GM19025 (cell line): ENCODE data around the gene PRDM2.
A peak's percentile ranks its signal among the peaks of the same experiment; 100 is the strongest.

Experiments
- ATAC-seq: cut with Tn5 transposase; IDR thresholded peaks from one replicate; pipeline ENCODE4 v1.9.1; 2021; ENCODE audit warnings: mild to moderate bottlenecking, low read depth, moderate library complexity; ENCODE audit not compliant: unreplicated experiment

PRDM2 gene

DNA sequence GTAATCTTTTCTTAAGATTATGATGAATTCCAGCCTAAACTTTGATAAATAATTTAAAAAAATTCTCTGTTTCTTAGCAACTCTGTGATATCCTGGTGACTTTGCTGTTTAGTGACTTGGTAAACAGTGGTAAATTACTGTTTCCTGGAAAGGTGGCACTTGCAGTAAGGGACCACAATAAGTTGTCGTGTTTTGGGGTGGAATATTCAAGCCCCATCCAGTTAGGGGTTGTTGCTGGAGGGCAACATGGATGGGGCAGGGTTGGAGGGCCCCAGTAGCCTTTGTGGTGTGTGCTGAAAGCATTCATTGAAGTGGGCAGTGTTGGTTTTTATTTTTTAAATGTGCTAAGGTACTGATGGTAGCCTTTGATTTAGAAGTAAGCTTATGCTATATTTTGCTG lies 30.3 kb downstream of the PRDM2 start:
- no peak for ATAC-seq

DNA sequence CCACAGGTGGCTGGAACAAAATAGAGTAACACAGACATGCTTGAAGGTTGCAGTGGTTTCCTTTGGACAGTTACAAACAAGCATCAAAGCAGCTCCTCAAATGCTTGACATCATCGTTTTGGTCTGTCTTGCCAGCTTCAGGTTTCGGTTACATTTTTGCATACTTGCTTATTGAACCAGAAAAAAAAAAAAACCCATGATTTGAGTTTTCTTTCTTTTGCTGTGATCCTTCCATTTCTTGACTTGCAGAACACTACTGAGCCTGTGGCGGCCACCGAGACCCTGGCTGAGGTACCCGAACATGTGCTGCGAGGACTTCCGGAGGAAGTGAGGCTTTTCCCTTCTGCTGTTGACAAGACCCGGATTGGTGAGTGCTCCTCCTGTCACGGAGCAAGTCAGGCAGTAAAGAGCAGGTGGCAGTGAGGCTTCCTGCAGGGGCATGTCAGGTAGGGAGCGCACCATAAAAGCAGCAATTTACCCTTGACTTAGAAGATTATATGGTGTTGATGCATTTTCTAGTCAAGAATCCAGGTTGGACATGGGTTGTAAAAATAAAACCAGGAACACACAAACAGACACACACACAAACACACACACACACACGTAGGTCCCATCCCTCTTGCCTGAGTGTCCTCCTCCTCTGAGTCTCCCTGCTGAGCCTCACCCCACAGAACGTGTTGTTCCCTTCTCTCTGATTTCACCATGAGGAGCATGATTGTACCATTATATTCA lies 30.9 kb downstream of the PRDM2 start:
- ATAC-seq = peak; percentile 94

DNA sequence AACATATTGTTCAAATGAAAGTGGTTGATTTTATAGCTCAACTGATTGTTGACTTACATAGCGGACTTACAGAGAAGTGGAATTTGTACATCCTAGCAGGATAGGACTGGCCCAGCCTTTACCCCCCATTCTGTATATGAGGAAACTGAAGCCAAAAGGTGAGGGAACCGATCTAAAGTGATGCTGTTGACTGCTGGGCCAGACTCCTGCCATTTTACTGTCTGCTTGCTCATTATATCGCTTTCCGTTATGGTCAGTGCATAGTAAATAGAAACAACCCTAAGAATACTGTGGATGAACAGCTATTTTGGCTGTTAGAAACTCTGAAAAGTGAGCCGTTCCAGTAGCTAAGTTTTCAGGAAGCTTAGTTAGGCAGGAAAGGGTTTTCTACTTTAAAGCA lies 31.9 kb downstream of the PRDM2 start:
- no peak for ATAC-seq

DNA sequence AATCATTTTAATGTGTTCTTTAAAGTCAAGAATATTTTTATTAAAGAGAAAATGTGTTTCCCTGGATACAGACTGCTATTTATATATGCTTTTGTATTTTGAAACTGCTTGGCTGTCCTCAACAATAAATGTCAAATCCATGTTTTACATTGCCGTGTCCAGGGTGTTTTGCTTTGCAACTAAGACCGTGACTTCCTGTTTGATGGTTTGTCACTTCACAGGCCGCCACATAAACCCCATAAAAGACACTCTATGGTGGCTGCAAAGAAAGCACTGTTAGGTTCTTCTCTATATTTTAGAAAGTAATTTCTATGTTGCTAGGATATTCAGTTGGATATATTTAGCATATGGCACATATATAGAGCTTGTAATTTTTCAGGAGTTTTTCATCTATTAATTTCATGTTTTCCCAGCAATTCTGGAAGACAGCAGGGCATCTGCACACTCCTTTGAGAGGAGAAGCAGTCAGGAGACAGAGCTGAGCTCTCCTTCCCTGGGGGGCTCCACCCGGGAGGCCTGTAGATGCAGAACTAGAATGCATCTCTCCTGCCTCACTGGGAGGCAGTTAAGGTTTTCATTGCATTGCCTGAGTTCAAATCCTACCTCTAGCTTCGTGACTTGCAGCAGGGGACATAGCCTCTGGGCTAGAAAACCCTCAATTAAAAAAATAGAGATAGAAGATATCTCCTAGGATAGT lies 33.1 kb downstream of the PRDM2 start:
- no peak for ATAC-seq

DNA sequence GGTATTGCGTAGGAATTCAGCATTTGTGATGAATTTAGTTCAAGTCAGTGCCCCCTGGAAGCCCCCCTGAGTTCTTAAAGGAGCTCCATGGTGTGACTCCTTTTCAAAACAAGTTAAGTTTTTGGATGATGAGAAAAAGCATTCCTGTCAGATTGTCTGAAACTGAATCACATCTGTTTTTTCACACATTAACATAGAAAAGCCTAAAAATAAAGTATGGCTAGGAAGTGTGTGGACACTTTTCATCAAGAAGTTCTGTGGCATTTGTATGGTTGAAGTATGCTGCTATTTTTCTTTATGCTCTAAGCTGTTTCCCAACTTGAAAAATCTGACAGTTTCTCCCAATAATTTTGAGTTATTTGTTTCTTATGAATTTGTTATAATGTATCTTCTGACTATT lies 33.7 kb downstream of the PRDM2 start:
- ATAC-seq = no peak

DNA sequence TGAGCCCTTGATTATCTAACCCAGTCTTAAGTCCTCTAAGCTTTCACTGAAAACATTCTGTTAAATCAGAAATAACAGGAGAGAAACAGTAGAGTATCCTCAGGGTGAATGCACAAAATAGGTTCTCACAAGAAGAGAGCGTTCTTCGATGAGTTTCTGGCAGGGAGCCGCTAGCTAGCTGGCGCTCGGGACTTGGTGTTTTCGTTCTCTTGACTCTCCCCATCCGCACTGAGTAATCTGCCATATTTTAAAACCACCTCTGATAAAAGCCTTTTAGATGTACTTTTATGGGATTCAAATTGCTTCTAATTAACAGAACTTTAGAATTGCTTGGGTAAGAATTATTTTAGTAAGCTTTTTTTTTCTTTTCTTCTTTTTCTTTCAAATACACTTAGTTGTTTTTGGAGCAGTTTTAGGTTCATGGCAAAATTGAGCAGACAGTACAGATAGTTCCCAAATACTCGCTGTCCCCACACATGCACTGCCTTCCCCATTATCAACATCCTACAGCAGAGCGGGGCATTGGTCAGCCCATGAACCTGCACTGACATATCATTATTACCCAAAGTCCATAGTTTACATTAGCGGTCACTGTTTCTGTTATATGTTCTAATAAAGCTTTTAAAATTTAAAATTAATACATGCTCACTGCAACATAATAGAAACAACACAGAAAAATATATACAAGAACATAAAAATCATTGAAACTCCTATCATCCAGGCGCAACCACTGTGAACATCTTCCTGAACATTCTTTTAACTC lies 35.4 kb downstream of the PRDM2 start:
- ATAC-seq = no peak

DNA sequence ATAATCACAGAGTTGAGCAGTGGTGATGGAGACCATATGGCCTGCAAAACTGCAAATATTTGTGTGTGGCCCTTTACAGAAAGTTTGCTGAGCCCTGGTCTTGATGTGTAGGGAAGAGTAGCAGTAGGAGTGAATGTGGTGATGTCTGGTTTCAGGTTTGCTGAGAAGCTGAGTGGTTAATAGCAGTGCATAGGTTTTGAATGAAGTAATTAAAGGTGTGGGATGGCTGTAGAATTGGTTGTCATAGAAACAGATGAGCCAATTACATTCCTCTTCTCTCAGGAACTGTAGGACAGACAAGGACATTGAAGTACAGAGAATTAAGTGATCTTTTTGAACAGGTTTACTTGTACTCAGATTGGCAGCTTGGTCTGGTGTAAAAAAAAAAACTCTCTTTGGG lies 37.4 kb downstream of the PRDM2 start:
- ATAC-seq = no peak

DNA sequence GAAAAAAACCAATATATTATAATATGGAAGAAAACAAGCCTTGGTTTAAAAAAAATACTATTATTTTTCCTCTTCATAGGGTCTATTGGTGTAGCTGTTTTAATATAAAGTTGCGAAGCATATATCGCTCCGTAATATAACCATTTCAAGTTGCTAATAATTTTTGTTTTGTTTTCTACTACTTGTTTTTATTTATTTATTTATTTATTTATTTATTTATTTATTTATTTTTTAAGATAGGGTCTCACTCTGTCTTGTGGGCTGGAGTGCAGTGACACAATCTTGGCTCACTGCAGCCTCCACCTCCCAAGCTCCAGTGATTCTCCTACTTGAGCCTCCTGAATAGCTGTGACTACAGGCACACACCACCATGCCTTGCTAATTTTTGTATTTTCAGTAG lies 46.4 kb downstream of the PRDM2 start:
- no peak for ATAC-seq

DNA sequence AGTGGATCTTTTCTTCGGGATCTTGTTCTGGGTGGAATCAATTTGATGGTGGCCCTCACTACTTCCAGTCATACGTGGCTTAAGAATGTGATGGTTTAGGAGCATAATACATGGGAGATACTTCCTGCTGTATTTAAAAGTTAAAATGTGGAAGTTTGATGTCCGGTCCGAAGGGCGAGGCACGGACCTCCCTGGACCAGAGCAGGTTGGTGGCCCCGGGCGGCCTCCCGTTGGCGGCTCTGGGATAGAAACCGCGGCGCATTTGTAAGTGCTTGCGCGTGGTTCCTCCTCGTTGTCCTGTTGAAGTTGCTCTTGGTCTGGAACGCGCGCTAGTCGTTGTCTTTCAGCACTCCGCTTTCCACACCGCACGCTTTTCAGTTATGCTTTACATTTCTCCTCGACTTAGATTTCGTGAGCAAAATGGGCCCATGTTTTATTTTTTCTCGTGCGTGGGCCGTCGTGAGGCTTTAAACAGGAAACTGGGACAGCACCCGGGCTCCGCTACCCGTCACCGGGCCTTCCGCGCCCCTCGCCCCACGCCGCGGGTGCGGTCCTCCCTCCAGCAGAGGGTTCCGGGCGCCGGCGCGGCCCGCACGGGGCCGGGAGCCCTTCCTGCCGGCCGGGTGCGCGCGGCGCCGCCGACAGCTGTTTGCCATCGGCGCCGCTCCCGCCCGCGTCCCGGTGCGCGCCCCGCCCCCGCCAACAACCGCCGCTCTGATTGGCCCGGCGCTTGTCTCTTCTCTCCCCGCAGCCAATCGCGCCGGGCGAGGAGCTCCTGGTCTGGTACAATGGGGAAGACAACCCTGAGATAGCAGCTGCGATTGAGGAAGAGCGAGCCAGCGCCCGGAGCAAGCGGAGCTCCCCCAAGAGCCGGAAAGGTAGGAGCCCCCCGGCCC lies 48.9 kb downstream of the PRDM2 start:
- peak; percentile 75 for ATAC-seq

DNA sequence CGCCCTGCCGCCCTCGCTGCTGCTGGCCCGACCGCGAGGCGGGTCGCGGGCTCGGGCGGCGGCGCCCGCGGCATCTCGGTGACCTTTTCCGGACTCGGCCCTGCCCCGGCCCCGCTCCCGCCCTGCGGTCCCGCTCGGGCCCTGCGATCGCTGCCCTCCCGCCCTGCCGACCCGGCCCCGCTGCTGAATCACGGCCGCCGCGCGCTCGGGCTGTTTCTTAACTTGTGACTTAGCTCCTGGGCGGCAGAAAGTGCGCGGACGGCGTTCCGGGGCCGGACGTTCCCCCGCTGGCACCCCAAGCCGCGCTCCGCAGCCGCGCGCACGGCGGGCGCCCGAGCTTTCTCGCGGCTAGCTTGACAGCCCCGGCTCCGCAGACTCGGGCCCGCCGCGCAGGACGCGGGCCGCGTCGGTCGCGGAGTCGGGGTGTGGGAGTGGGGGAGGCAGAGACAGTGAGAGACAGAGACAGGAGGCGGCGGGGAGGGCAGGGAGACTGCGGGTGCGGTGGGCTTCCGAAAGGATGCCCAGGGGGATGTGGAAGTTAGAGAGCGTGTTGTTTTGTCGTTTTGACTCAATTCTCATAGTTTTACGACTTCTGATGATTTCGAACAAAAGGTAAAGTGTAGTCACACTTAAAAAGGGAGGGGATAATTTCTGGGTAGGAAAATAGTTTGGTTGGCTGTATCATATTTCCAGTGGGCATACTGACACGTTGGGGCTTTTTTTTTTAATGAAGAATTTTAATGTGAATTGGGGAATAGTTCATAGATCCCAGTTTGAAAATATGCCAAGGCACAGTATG lies 49.8 kb downstream of the PRDM2 start:
- peak; percentile 18 for ATAC-seq

DNA sequence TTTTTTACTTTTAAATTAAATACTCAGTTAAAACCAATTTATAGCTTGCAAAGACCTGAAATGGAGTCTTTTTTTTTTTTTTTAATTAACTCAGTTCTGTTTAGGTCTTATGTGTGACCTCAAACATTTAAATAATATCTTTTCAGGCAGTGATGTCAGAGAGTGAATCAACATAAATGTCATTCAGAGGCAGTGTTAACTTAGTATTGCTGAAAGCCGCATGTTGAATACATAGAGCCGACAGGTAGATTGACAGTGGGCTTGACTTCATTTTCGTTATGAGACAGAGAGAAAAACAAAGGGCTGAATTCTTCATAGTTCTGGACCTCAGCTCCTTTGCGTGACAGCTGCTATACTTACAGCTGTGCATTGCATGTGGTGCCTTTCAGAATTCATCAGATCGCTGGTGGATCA lies 51.5 kb downstream of the PRDM2 start:
- peak; percentile 30 for ATAC-seq

DNA sequence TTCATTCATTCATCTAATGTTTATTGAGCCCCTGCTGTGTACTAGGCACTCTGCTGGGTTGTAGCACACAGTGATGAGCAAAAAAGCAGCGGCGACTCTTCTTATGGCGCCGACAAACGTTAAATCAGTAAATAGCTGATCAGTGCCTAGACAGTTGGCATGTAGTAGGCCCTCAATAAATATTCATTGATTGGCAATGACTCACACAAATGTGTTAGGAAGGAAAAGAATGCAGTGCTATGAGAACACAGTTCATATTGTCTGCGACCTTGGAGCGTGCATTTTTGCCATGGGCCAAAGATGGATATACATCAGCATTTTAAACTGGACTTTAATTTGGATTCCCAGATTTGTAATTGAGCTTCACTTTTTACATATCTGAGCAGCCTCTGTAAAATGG lies 52.0 kb downstream of the PRDM2 start:
- no peak for ATAC-seq

DNA sequence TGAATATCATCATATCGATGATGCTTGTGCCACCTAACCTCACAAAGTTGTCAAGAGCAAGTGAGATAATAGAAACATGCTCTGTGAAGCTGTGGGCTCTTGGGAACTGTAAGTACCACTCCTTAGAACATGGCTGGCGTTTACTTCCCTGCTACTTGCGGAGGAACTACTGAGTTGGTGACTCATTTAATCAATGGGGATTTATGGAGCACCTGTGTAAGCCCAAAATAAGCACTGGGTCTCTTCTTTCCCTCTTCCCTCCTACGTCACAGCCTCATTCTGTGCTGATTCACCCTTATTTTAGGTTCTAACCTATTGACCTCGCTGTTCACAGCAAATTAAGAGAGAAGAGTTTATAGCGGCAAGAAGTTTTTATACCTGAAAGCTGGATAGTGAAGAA lies 52.9 kb downstream of the PRDM2 start:
- no peak for ATAC-seq

DNA sequence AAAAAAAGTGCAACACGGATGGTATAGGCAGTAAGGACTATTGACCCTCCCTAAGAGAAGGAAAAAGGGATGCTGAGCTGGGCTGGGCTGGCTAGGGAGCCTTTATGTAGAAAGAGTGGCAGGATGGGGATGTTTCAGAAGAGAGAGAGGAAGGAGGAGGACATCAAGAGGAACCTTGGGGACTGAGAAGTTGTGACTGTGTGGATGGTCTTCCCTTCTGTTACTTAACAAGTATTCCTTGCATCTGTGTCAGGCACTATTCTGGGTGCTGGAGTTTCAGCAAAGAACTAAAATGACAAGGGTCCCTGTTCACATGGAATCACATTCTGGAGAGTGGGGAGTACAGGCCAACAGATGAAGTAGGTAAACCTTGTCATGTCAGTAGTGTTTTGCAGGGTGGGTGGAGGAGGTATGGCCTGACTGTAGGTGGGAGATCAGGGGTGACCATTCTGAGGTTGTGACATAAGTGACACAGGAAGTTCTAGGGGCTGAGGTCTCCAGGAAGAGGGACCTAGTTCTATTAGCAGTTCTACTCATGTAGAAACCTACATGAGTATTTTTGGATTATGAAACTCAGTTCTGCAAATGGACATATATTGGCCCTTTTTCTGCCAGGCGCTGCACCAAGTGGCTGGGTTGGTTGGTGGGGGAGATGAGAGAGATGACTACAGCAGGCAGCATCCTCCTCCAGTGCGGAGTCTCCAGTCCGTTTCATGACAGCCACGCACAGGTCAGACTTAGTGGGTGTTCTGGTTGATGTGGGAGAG lies 53.8 kb downstream of the PRDM2 start:
- ATAC-seq = no peak

DNA sequence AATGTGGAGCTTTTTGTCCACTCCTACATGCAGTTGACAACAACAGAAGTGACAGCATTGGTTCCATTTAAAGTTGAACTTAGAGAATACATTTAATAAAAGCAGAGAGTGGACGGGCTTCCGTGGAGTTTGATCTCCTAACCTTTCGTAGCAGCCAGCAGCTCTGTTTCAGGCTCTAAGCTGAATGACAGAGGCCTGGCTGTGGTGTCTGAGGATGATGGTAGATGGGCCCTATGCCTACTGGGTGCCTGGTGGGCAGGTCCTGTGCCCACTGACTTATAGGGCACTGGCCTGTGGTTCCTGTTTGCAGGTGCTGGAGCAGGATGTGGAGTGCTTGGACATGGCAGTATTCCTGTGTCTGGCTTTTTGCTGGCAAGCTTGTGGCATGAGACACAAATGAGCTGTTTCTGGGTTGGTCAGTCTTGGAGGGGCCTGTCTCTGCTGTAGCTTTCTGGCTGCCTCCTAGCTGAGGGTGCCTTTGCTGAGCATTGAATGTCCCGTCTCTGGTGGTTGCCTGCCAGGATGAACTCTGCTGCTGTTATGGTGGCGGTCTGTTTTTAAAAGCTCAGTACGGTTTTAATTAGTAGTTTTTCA lies 54.6 kb downstream of the PRDM2 start:
- no peak for ATAC-seq

DNA sequence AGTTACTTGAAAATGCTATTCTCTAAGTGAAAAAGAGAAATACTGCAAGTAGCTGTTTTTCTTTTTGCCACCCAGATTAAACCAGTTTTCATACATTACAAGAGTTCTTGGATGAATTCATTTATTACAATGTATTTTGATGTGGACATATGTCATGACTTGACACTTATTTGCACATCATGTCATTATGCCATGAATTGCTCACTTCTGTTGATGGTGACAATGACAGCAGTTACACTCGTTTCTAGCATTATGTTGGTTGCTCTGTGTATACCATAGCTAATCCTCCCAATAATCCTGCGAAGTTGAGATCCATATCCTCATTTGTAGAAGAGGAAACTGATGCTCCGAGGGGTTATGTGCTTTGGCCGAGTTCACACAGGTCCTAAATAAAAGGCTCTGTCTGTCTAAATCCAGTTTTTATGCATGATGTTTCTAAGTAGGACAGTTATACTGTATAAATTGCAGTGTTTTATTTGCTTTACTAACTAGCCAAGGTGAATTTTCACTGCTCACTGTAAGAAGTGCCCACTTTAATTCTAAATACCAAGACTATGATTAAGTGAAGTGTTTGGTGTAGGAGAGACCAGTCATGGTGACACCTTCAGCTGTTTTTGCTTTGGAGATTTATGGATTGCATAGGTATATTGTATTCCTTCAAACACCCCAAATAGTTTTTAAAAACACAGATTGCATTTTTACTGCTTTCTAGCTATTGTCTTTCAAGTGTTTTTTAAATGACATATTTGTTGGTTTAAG lies 56.7 kb downstream of the PRDM2 start:
- ATAC-seq = no peak

DNA sequence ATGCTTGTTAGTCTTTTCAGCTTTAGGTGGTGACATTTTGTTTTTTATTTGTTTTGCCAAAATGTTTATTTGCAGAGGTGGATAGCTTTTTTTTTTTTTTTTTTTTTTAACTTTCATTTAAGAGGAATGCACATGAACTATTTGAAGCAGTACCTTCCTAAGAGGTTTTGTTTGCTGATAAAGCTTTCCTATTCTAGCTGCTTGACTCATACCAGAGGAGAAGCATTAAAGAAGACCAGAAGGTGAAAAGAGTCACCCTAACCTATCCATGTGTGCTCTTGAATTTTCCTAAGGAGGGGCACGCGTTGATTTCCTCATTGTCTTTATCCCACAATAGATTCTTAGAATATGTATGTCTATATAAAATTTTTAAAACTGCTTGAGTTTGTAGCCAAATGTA lies 57.7 kb downstream of the PRDM2 start:
- ATAC-seq = no peak

DNA sequence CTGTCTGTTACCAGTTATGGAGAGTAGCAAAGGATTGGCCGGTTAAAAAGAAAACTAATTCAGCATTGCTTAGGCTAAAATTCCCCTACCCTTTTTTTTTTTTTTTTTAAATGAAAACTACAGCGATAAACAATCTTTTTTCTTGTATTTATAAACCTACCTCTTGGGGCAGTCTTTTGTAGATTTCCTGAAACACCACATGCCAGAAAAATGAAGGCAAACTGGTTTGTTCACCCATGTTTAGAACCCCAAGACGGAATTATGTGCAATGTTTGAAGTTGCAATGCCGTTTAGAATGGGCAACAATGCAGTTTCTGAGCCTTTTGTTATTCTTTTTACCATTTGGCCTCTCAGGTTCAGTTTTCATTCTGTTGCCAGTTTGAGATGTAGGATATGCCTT lies 59.1 kb downstream of the PRDM2 start:
- no peak for ATAC-seq
